HepG2 (cell line): ENCODE measurements around the gene ATXN1L. TPM values are rescaled to one million over a fixed set of nuclear protein-coding genes. Genes with fewer than 3 reads are reported as not detected.

ENCODE experiments used
- CREM ChIP-seq, 2 experiments: sonication (generic) in 1 of 2; formaldehyde crosslinking in 1 of 2; IDR thresholded peaks; 2 replicates each; pipeline versions ENCODE4 v1.4.0 to v1.6.1; 2016 to 2020; ENCODE audit warnings: antibody characterized with exemption in 1 of 2, mild to moderate bottlenecking in 1 of 2, missing genetic modification reagents in 1 of 2
- GLI4 ChIP-seq: sonication (generic); formaldehyde crosslinking; IDR thresholded peaks from 2 replicates; pipeline ENCODE4 v1.5.1; 2020; ENCODE audit warnings: missing genetic modification reagents, mild to moderate bottlenecking, moderate library complexity, borderline replicate concordance
- PCBP2 ChIP-seq: fragments of 200-400 bp; formaldehyde crosslinking; optimal IDR thresholded peaks from 2 replicates; pipeline ENCODE3; 2018; ENCODE audit warnings: low read length, low read depth; ENCODE audit not compliant: poor library complexity, severe bottlenecking
- RBAK ChIP-seq: sonication (generic); formaldehyde crosslinking; IDR thresholded peaks from 2 replicates; pipeline ENCODE4 v1.5.1; 2020; ENCODE audit warnings: mild to moderate bottlenecking, missing genetic modification reagents
- SMAD3 ChIP-seq: sonication (generic); formaldehyde crosslinking; IDR thresholded peaks from 2 replicates; pipeline ENCODE4 v1.4.0; 2020; ENCODE audit warnings: missing genetic modification reagents
- ZBTB7A ChIP-seq: sonication (generic); formaldehyde crosslinking; IDR thresholded peaks from 2 replicates; pipeline ENCODE4 v1.8.0; 2022; ENCODE audit warnings: mild to moderate bottlenecking, missing genetic modification reagents
- ZNF292 ChIP-seq: sonication (generic); formaldehyde crosslinking; IDR thresholded peaks from 2 replicates; pipeline ENCODE4 v1.8.1; 2022; ENCODE audit warnings: mild to moderate bottlenecking, low read depth, missing genetic modification reagents, borderline replicate concordance
- ZNF33B ChIP-seq: sonication (generic); formaldehyde crosslinking; IDR thresholded peaks from 2 replicates; pipeline ENCODE4 v1.5.1; 2020; ENCODE audit warnings: mild to moderate bottlenecking, missing genetic modification reagents
- ZNF564 ChIP-seq: sonication (generic); formaldehyde crosslinking; IDR thresholded peaks from 2 replicates; pipeline ENCODE4 v1.8.1; 2023; ENCODE audit warnings: mild to moderate bottlenecking, missing genetic modification reagents
- ZNF782 ChIP-seq: sonication (generic); formaldehyde crosslinking; IDR thresholded peaks from 2 replicates; pipeline ENCODE4 v1.4.0; 2020; ENCODE audit warnings: missing genetic modification reagents, mild to moderate bottlenecking, borderline replicate concordance
- polyA plus RNA-seq, 8 experiments: library from polyadenylated mRNA; depleted of rRNA in 3 of 8; stranded (reverse) in 7 of 8; unstranded in 1 of 8; fragments of >200 nt; fragmentation: Illumina TruSeq in 4 of 8; extraction: Trizol in 4 of 8; gene quantifications; 2 replicates each; pipeline versions ENCODE4 v1.2.1 to v1.2.3, GENCODE V29; 2011 to 2016; ENCODE audit warnings: low read depth in 4 of 8, missing spikeins in 1 of 8, mixed read lengths in 1 of 8; ENCODE audit not compliant: insufficient read depth in 1 of 8
- total RNA-seq, 5 experiments: library from RNA; depleted of rRNA; stranded (reverse); fragments of >200 nt; fragmentation: Illumina TruSeq; extraction: Trizol; gene quantifications; 2 replicates each; pipeline ENCODE4 v1.2.3, GENCODE V29; 2016; ENCODE audit warnings: low read depth in 1 of 5
- TF ChIP-seq, protein P1 (sequence below): sonication (generic); formaldehyde crosslinking; conservative IDR thresholded peaks from 2 replicates; pipeline ENCODE4 v1.4.0; 2020; ENCODE audit warnings: mild to moderate bottlenecking, missing genetic modification reagents, moderate library complexity
- TF ChIP-seq, protein P2 (sequence below), 2 experiments: sonication (generic) in 1 of 2; formaldehyde crosslinking in 1 of 2; IDR thresholded peaks; 2 replicates each; pipeline versions ENCODE4 v1.6.1 to v1.9.0; 2014 to 2022; ENCODE audit warnings: antibody characterized with exemption in 1 of 2, borderline replicate concordance in 1 of 2, inconsistent platforms in 1 of 2, low read depth in 1 of 2, missing genetic modification reagents in 1 of 2
- TF ChIP-seq, protein P3 (sequence below): IDR thresholded peaks from 2 replicates; pipeline ENCODE4 v1.6.1; 2016; ENCODE audit warnings: mild to moderate bottlenecking
- TF ChIP-seq, protein P4 (sequence below): sonication (generic); formaldehyde crosslinking; IDR thresholded peaks from 2 replicates; pipeline ENCODE4 v1.8.0; 2022; ENCODE audit warnings: mild to moderate bottlenecking, missing genetic modification reagents, borderline replicate concordance

ATXN1L gene
- total and polyA plus RNA-seq, 2 of the 13 experiments (the other 11 are each of a cell fraction or from before 2014, with no cell fraction given) = 20.0 to 22.4 TPM

DNA sequence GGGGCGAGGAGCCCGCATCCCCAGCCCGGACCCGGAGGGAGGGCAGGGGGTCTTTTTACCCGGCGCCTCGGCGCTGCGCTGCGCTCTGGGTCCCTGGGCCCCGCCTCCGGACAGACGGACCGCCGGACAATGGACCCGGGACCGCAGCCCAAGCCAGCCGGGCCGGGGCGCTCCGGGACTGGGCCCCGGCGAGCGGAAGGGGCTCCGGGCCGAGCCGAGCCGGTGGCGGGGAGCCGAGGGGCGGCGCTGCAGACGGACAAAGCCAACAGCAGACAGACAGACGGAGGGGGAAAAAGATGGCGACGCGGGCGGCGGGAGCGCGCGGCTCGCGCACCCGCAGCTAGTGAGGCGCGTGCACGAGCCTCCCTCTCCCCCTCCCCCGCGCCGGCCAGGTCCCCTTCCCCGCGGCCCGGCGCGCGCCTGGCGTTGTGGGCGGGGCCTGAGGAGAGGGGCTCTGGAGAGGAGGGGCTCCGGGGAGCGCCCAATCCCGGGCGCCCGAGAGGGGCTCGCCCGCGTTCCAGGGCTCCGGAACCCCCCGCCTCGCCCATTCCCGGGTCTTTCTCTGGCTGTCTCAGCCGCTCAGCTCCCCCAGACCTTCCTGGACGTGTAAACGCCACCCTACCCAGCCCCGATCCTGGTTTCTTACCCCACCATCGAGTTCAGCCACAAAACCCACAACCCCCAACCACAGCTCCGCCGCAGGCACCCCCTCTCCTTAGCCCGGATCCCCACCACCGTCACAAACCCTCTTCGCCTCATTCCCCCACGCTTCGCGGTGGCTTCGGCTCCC is 38.3 kb downstream of the ATXN1L start, which contains the start of gene ZNF821 (continued):
- TF ChIP-seq, protein P1, sequence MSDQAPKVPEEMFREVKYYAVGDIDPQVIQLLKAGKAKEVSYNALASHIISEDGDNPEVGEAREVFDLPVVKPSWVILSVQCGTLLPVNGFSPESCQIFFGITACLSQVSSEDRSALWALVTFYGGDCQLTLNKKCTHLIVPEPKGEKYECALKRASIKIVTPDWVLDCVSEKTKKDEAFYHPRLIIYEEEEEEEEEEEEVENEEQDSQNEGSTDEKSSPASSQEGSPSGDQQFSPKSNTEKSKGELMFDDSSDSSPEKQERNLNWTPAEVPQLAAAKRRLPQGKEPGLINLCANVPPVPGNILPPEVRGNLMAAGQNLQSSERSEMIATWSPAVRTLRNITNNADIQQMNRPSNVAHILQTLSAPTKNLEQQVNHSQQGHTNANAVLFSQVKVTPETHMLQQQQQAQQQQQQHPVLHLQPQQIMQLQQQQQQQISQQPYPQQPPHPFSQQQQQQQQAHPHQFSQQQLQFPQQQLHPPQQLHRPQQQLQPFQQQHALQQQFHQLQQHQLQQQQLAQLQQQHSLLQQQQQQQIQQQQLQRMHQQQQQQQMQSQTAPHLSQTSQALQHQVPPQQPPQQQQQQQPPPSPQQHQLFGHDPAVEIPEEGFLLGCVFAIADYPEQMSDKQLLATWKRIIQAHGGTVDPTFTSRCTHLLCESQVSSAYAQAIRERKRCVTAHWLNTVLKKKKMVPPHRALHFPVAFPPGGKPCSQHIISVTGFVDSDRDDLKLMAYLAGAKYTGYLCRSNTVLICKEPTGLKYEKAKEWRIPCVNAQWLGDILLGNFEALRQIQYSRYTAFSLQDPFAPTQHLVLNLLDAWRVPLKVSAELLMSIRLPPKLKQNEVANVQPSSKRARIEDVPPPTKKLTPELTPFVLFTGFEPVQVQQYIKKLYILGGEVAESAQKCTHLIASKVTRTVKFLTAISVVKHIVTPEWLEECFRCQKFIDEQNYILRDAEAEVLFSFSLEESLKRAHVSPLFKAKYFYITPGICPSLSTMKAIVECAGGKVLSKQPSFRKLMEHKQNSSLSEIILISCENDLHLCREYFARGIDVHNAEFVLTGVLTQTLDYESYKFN (CRISPR knock-in tag) = no peak; the same call in 1 of the 2 replicates
- TF ChIP-seq ZNF33B (CRISPR knock-in tag) (no peak), GLI4 (CRISPR knock-in tag) (peak; percentile 56; the same call in 1 of the 2 replicates), ZNF292 (CRISPR knock-in tag) (no peak), RBAK (CRISPR knock-in tag) (no peak), ZNF564 (CRISPR knock-in tag) (peak; percentile 50; the same call in 1 of the 2 replicates), CREM (IDR thresholded peaks at IDR 0.05) (no peak), CREM (CRISPR knock-in tag; IDR thresholded peaks at IDR 0.05) (no peak), ZBTB7A (CRISPR knock-in tag) (peak; percentile 77; the same call in 1 of the 2 replicates), ZNF782 (CRISPR knock-in tag) (peak; percentile 42; the same call in 1 of the 2 replicates), SMAD3 (CRISPR knock-in tag) (no peak), PCBP2 (no peak)
- TF ChIP-seq, protein P2, sequence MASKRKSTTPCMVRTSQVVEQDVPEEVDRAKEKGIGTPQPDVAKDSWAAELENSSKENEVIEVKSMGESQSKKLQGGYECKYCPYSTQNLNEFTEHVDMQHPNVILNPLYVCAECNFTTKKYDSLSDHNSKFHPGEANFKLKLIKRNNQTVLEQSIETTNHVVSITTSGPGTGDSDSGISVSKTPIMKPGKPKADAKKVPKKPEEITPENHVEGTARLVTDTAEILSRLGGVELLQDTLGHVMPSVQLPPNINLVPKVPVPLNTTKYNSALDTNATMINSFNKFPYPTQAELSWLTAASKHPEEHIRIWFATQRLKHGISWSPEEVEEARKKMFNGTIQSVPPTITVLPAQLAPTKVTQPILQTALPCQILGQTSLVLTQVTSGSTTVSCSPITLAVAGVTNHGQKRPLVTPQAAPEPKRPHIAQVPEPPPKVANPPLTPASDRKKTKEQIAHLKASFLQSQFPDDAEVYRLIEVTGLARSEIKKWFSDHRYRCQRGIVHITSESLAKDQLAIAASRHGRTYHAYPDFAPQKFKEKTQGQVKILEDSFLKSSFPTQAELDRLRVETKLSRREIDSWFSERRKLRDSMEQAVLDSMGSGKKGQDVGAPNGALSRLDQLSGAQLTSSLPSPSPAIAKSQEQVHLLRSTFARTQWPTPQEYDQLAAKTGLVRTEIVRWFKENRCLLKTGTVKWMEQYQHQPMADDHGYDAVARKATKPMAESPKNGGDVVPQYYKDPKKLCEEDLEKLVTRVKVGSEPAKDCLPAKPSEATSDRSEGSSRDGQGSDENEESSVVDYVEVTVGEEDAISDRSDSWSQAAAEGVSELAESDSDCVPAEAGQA (IDR thresholded peaks at IDR 0.05; ENCODE audit: low read depth) = no peak
- TF ChIP-seq, protein P2 (CRISPR knock-in tag; IDR thresholded peaks at IDR 0.05; ENCODE audit: borderline replicate concordance) = peak; percentile 21; the same call in 1 of the 2 replicates
- TF ChIP-seq, protein P3, sequence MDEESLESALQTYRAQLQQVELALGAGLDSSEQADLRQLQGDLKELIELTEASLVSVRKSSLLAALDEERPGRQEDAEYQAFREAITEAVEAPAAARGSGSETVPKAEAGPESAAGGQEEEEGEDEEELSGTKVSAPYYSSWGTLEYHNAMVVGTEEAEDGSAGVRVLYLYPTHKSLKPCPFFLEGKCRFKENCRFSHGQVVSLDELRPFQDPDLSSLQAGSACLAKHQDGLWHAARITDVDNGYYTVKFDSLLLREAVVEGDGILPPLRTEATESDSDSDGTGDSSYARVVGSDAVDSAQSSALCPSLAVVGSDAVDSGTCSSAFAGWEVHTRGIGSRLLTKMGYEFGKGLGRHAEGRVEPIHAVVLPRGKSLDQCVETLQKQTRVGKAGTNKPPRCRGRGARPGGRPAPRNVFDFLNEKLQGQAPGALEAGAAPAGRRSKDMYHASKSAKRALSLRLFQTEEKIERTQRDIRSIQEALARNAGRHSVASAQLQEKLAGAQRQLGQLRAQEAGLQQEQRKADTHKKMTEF = peak; percentile 26
- TF ChIP-seq, protein P4, sequence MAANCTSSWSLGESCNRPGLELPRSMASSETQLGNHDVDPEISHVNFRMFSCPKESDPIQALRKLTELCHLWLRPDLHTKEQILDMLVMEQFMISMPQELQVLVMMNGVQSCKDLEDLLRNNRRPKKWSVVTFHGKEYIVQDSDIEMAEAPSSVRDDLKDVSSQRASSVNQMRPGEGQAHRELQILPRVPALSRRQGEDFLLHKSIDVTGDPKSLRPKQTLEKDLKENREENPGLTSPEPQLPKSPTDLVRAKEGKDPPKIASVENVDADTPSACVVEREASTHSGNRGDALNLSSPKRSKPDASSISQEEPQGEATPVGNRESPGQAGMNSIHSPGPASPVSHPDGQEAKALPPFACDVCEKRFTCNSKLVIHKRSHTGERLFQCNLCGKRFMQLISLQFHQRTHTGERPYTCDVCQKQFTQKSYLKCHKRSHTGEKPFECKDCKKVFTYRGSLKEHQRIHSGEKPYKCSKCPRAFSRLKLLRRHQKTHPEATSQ (CRISPR knock-in tag) = no peak
